Ectodermal cell (in vitro differentiated cells): ENCODE data around the gene EIF4E1B.

Source experiments
- H3K27ac ChIP-seq: 2 replicates; pipeline ENCODE4 v1.7.0; 2013; ENCODE audit warnings: mild to moderate bottlenecking, low read depth, low read length; ENCODE audit not compliant: insufficient read depth, poor library complexity, severe bottlenecking
- H3K27me3 ChIP-seq: 2 replicates; pipeline ENCODE4 v1.7.0; 2013; ENCODE audit warnings: mild to moderate bottlenecking, low read length; ENCODE audit not compliant: insufficient read depth, control insufficient read depth, poor library complexity, severe bottlenecking
- H3K36me3 ChIP-seq: one replicate; pipeline ENCODE4 v1.7.0; 2013; ENCODE audit warnings: low read length; ENCODE audit not compliant: control insufficient read depth, insufficient read depth
- H3K4me1 ChIP-seq: one replicate; pipeline ENCODE4 v1.7.0; 2013; ENCODE audit warnings: low read length; ENCODE audit not compliant: control insufficient read depth, insufficient read depth
- H3K4me3 ChIP-seq: 2 replicates; pipeline ENCODE4 v1.7.0; 2013; ENCODE audit warnings: low read depth, low read length, control low read depth; ENCODE audit not compliant: insufficient read depth
- H3K9me3 ChIP-seq: 2 replicates; pipeline ENCODE4 v1.7.0; 2013; ENCODE audit warnings: mild to moderate bottlenecking, low read length, moderate library complexity; ENCODE audit not compliant: control insufficient read depth
- WGBS, 2 experiments: methylation state at CpG; one replicate each; pipeline ENCODE4 v1.1.7; 2013; ENCODE audit warnings: missing lambda C conversion rate in 2 of 2; 5-methylcytosine and 5-hydroxymethylcytosine counted together

The EIF4E1B gene

DNA sequence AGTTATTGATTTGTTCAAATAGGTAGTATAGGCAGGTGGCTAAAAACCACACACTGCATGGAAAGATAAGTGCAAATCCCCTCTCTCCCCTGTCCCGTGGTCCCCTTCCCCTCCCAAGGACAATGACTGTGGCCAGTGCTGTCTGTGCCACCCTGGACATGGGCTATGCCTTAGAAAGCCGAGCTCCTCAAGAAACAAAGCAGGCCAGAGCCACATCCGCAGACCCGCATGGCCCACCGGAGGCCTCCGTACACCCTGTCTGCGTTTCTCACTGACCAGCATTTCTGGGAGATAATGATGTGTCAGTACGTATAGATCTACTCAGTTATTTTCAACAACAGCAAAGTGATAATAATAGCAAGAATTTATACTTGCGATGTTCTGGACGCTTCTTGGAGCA, 33.1 kb downstream of the EIF4E1B start:
- 94 to 96% methylated on average over 10 of the region's 10 CpGs for WGBS, 2 experiments
- no peaks in the 10 kb centered on the region for H3K27me3 ChIP-seq

DNA sequence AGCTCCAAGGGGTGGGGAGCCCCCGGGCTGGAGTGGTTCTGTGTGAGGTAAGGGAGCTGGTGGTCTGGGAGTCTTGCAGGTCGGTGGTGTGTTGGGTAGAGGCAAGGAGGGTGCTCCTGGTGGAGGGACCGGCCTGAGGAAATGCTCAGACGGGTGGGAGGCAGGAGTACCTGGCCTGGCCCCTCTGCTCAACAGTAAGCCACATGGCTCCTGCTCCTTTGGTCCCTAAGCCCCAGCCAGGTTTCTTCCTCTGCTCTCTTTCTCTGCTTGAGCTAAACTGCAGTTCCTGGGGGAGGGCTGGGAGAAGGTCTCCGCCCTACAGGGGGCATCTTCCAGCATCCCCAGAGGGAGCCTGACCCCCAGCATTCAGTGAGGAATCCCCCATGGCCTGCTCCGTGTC, 34.0 kb downstream of the EIF4E1B start:
- Histone ChIP-seq H3K9me3 (no peaks in the 10 kb centered on the region), H3K4me3 (no peak overlapping the region), H3K27ac (no peak overlapping the region), H3K27me3 (no peaks in the 10 kb centered on the region), H3K36me3 (no peaks in the 10 kb centered on the region), H3K4me1 (peaks cover 7% of the 10 kb centered on the region)
- 49 to 57% methylated on average over 6 of the region's 6 CpGs for WGBS, 2 experiments

More for the DNA sequence above, 33.1 kb downstream of the EIF4E1B start:
- no peak overlapping the region for H3K27ac ChIP-seq
- H3K9me3 ChIP-seq, result no peaks in the 10 kb centered on the region
- no peak overlapping the region for H3K4me3 ChIP-seq
- H3K36me3 ChIP-seq, result no peaks in the 10 kb centered on the region
- peaks cover 7% of the 10 kb centered on the region for H3K4me1 ChIP-seq

DNA sequence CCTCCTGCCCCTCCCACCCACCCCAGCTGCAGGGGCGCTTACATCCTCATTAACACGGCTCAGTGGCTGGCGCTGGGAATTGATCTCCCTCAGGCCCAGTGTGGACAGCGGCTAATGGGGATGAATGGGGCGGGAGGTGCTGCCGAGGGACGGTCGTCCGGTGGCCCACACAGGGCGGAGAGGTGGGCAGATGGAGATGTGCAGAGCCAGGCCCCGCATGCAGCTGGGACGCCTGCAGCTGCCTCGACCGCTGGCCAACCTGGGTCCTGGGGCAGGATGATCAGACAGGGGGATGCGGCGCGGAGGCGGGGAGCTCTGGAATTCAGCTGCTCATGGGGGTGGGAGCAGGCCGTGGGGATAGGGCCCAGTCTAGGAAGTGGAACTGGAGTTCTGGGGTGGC, 34.4 kb downstream of the EIF4E1B start:
- Histone ChIP-seq H3K4me1 (peaks cover 7% of the 10 kb centered on the region), H3K27me3 (no peaks in the 10 kb centered on the region), H3K4me3 (no peak overlapping the region), H3K36me3 (no peaks in the 10 kb centered on the region), H3K9me3 (no peaks in the 10 kb centered on the region), H3K27ac (no peak overlapping the region)
- 53 to 58% methylated on average over 18 to 19 of the region's 19 CpGs for WGBS, 2 experiments

DNA sequence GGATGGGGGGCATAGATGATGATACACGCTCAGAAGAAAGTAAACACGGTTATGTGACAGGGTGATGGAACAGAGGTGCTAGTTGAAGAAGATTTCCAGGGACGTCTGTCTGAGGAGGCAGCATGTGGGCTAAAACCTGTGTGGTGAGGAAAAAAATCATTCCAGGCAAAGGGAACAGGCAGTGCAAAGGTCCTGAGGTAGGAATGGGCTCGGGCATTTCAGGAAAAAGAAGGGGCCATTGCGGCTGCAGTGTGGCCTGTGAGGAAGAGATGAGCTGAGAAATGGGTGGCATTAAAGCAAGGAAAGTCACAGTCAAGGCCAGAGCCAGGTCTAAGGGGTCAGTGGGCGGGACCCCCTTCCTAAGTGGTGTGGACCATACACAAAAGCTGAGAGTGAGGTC, 35.0 kb downstream of the EIF4E1B start:
- no peaks in the 10 kb centered on the region for H3K9me3 ChIP-seq
- no peak overlapping the region for H3K27ac ChIP-seq
- H3K36me3 ChIP-seq, result no peaks in the 10 kb centered on the region
- no peak overlapping the region for H3K4me3 ChIP-seq
- 91 to 94% methylated on average over 6 of the region's 6 CpGs for WGBS, 2 experiments
- H3K27me3 ChIP-seq, result no peaks in the 10 kb centered on the region
- peaks cover 7% of the 10 kb centered on the region for H3K4me1 ChIP-seq

DNA sequence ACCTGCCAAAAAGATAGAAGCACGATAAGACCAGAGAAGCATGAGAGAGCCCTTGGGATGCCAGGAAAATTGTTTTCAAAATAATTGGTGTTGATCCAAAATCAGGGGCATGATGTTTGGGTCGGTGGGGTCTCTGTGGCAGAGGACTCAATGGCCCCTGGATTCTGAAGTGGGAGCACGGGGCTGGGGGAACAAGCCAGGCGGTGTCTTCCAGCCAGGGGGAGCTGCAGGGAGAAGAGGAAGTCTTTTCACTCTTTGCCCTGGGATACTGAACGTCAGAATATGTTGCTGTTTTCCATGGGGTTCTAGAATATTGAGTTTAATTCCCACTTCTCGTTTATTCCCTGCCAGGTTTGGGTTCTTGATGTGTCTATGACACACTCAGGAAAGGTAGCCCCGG, 37.2 kb downstream of the EIF4E1B start:
- Histone ChIP-seq H3K4me3 (no peak overlapping the region), H3K27ac (no peak overlapping the region), H3K27me3 (no peaks in the 10 kb centered on the region), H3K36me3 (no peaks in the 10 kb centered on the region), H3K4me1 (peaks cover 14% of the 10 kb centered on the region), H3K9me3 (no peaks in the 10 kb centered on the region)
- 81 to 82% methylated on average over 7 of the region's 7 CpGs for WGBS, 2 experiments

DNA sequence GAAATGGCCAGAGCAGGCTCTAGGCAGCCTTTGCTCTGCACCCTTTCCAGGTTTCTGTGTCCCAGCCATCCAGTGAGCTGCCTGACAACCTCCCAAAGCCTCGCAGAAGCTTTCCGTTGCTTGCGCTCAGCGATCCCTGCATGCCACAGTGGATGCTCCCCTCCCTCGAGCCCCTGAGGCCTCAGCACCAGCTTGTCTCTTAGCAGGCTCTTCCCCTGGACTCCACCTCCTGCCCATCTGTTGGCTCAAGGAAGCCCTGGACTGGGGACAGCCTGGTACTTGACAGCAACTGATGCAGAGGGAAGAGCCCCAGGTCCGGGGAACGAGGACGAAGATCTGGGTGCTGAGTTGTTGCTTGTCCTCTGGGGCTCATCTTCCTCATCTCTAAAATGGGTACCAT, 40.0 kb downstream of the EIF4E1B start:
- Histone ChIP-seq H3K36me3 (no peaks in the 10 kb centered on the region), H3K27me3 (no peaks in the 10 kb centered on the region), H3K27ac (no peak overlapping the region), H3K4me3 (no peak overlapping the region), H3K4me1 (peaks cover 7% of the 10 kb centered on the region), H3K9me3 (no peaks in the 10 kb centered on the region)
- 86 to 87% methylated on average over 8 of the region's 8 CpGs for WGBS, 2 experiments

DNA sequence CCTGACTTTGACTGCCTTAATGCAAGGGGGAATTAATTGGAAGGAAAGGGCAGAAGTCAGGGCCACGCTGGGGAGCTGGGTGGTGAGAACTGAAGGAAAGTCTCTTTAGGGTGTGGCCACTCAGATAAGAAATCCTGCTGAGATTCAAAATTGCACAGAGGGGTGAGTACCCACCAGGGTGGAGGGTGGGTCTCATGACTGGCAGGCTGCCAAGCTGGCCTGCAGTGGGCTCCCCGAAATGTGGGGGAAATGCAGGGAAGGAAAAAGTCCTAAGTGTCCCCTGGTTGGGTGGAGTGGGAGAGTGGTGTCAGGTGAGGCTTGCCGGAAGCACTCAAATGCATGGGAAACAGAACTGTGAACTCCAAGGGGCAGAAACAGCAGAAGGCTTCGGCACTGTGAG, 40.9 kb downstream of the EIF4E1B start:
- WGBS, 2 experiments, result 86 to 93% methylated on average over 4 of the region's 4 CpGs
- H3K36me3 ChIP-seq, result no peaks in the 10 kb centered on the region
- no peaks in the 10 kb centered on the region for H3K27me3 ChIP-seq
- no peak overlapping the region for H3K4me3 ChIP-seq
- H3K9me3 ChIP-seq, result no peaks in the 10 kb centered on the region
- H3K27ac ChIP-seq, result no peak overlapping the region
- peaks cover 7% of the 10 kb centered on the region for H3K4me1 ChIP-seq

DNA sequence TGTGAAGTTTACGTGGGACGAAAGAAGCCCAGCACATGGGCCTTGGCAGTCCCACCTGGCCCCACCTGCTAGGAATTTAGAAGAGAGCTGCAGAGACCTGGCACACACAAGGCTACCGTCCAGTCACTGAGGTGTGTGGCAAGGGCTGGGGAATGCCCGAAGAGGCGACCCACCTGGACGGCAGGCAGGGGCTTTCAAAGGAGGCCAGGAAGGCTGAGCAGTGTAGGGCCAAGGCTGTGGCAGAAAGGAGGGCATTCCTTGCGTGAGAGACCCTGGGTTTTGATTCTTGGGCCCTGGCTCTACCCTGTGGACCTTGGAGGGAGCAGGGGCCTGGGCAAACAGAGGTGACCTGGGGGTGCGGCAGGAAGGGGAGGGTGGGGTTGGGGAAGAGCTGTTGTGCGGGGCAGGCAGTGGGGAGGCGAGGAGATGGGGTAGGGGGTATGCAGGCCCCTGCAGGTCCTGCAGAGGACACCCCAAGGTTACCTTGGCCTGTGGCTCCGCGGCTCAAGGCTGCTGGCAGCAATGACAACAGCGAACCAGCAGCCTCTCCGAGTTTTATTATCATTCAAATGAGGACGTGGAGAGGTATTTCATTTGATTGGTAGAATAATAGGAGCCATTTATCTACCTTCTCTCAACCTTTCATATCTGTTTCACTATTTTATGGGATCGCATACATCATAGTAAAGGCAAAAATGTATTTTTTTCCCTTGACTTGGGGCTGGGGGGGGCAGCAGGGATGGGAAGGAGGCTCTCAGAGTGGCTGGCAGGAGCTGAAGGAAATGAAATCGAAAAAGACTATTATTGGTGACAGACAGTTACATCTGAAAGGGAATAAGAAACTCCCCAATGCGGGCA, 41.6 kb downstream of the EIF4E1B start:
- no peak overlapping the region for H3K4me3 ChIP-seq
- no peaks in the 10 kb centered on the region for H3K9me3 ChIP-seq
- no peaks in the 10 kb centered on the region for H3K36me3 ChIP-seq
- 49 to 51% methylated on average over 16 to 17 of the region's 18 CpGs for WGBS, 2 experiments
- no peak overlapping the region for H3K27ac ChIP-seq
- no peaks in the 10 kb centered on the region for H3K27me3 ChIP-seq
- H3K4me1 ChIP-seq, result peaks cover 7% of the 10 kb centered on the region

DNA sequence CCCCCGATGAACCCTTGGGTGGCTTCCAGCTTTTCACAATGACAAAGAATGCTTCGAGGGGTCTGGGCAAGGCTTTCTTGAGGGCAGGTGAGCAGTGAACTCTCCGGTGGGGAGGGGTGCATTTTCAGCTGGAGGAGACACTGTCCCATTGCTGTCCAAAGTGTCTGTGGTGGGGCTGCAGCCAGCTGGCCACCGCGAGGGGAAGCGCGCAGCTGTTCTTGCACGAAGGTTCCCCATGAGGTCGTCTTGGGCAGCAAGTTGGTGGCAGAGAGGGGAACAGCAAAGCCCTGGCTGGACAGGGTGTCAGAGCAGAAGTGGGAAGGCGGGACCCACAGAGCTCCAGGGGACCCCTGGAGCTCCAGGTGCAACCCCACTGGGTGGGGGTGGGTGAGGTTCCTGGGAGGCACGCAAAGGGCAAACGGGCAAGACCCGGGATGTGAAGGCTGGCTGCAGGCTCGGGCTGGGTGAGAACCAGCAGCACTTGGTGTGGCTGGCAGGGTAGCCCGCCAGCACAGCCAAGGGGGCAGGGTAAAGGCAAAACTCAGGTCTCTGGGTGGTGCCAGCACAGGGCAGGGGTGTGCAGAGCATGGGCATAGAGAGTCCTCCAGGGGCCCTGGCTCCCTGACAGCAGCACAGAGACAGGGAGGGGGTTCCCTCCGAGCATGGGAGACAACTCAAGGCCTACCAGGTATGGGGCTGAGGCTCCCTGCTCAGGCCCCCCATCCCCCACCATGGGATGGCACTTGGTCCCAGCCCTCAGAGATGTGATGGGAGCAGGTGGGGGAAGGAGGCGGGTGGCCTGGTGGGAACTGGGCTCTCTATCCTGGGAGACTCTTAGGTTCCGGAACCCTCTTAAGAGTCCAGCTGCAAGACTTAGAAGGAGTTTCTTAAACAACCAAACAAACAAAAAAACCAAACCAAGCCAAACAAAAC, 43.4 kb downstream of the EIF4E1B start:
- no peak overlapping the region for H3K27ac ChIP-seq
- no peaks in the 10 kb centered on the region for H3K27me3 ChIP-seq
- no peaks in the 10 kb centered on the region for H3K36me3 ChIP-seq
- no peak overlapping the region for H3K4me3 ChIP-seq
- WGBS, 2 experiments, result 93 to 94% methylated on average over 17 to 18 of the region's 18 CpGs
- H3K9me3 ChIP-seq, result no peaks in the 10 kb centered on the region
- H3K4me1 ChIP-seq, result peaks cover 7% of the 10 kb centered on the region

DNA sequence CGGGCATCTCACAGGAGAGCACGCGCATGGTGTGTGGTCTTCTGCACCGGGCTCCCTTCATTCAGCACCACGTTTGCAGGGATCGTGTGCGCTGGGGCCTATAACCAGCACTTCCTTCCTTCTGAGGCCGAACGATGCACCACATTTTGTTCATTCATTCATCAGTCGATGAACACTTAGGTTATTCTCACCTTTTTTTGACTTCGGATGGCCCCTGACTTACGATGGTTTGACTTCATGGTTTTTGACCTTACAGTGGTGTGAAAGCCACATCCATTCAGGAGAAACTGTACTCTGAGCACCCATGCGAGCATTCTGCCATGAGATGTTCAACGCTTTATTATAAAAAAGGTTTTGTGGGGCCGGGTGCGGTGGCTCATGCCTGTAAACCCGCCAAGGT, 44.3 kb downstream of the EIF4E1B start:
- 87 to 88% methylated on average over 17 of the region's 17 CpGs for WGBS, 2 experiments
- H3K4me1 ChIP-seq, result peaks cover 7% of the 10 kb centered on the region
- H3K27ac ChIP-seq, result no peak overlapping the region
- no peak overlapping the region for H3K4me3 ChIP-seq
- no peaks in the 10 kb centered on the region for H3K27me3 ChIP-seq
- H3K9me3 ChIP-seq, result no peaks in the 10 kb centered on the region
- no peaks in the 10 kb centered on the region for H3K36me3 ChIP-seq
